Astrocyte of the cerebellum (primary cell): ENCODE results near the gene MSH6.

Experiments
- DNase-seq: peaks from one replicate; pipeline ENCODE4 v3.0.0-alpha.2; 2011; ENCODE audit warnings: low read depth
- H3K4me3 ChIP-seq: 2 replicates; pipeline ENCODE4 v1.5.1; 2011; ENCODE audit warnings: mild to moderate bottlenecking, low read depth, low read length, moderate library complexity
- in situ Hi-C: cut with HindIII; loops from 2 replicates; pipeline ENCODE4 v1.10.0; 2017; ENCODE audit warnings: low sequenced_read_pairs
- TF ChIP-seq, protein P1 (sequence below): IDR thresholded peaks from 2 replicates; pipeline ENCODE4 v1.5.1; 2012; ENCODE audit warnings: low read length, low read depth, moderate library complexity, mild to moderate bottlenecking; ENCODE audit errors: missing control alignments

Gene MSH6

DNA sequence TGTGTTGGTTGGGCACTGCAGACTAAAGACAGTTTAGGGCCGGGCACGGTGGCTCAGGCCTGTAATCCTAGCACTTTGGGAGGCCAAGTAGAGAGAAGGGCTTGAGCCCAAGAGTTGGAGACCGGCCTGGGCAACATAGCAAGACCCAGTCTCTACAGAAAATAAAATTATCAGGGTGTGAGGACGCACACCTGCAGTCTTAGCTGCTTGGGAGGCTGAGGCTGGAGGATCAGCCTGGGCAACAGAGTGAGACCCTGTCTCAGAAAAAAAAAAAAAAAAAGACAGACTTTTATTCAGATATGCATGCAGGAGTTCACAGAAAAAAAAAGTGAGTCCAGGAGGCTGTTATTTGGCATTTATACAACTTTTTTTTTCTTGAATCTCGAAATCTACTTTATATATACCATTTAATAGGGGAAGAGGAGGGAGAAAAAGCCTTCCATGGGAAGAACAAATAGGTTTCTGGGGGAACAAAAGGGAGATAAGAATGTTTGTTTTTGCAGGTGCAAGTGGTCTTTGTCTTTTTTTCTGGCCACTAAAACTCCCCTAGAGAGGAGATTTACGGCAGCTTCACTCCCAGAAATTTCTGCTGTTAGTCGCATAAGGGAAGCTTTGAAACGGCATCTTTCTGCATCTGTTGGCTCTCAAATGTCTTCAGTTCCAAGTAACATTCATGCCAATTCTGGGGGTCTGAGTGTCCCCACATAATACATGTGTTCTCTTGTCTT, 4.1 kb upstream of the MSH6 start:
- no peak overlapping the region for H3K4me3 ChIP-seq
- TF ChIP-seq, protein P1, sequence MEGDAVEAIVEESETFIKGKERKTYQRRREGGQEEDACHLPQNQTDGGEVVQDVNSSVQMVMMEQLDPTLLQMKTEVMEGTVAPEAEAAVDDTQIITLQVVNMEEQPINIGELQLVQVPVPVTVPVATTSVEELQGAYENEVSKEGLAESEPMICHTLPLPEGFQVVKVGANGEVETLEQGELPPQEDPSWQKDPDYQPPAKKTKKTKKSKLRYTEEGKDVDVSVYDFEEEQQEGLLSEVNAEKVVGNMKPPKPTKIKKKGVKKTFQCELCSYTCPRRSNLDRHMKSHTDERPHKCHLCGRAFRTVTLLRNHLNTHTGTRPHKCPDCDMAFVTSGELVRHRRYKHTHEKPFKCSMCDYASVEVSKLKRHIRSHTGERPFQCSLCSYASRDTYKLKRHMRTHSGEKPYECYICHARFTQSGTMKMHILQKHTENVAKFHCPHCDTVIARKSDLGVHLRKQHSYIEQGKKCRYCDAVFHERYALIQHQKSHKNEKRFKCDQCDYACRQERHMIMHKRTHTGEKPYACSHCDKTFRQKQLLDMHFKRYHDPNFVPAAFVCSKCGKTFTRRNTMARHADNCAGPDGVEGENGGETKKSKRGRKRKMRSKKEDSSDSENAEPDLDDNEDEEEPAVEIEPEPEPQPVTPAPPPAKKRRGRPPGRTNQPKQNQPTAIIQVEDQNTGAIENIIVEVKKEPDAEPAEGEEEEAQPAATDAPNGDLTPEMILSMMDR = no peak
- no peak for DNase-seq
- in situ Hi-C loops = no loop called here

DNA sequence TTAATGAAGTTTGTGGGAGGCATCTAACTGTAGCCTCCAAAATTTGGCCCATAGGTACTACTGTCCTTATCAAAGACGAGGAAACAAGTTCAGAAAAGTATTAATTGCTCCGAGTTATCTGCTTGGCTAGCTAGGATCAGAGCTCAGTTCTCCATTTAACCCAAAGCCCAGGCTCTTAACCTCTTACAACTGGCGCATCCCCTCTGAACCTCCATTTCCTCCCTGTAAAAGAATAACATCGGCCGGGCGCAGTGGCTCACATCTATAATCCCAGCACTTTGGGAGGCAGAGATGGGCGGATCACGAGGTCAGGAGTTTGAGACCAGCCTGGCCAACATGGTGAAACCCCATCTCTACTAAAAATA, 3.5 kb upstream of the MSH6 start:
- DNase-seq = no peak
- no peak overlapping the region for H3K4me3 ChIP-seq
- TF ChIP-seq, protein P1 = no peak
- in situ Hi-C loops = no loop called here

DNA sequence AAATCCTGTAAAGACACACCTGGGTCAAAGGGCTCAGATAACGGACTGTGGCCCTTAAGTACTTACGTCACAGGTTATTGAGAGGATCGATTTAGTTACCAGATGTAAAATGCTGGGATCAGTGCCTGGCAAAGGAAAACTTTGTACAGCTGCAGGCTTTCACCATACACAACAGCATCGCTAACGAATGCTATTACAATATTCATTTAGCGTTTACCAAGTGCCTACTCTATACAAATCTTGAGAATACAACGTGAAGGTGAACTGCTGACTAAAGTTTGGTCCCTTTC, 619 bp upstream of the MSH6 start:
- H3K4me3 ChIP-seq = peak overlapping the region; percentile 86
- DNase-seq = no peak
- TF ChIP-seq, protein P1 = no peak
- in situ Hi-C loops = no loop called here

DNA sequence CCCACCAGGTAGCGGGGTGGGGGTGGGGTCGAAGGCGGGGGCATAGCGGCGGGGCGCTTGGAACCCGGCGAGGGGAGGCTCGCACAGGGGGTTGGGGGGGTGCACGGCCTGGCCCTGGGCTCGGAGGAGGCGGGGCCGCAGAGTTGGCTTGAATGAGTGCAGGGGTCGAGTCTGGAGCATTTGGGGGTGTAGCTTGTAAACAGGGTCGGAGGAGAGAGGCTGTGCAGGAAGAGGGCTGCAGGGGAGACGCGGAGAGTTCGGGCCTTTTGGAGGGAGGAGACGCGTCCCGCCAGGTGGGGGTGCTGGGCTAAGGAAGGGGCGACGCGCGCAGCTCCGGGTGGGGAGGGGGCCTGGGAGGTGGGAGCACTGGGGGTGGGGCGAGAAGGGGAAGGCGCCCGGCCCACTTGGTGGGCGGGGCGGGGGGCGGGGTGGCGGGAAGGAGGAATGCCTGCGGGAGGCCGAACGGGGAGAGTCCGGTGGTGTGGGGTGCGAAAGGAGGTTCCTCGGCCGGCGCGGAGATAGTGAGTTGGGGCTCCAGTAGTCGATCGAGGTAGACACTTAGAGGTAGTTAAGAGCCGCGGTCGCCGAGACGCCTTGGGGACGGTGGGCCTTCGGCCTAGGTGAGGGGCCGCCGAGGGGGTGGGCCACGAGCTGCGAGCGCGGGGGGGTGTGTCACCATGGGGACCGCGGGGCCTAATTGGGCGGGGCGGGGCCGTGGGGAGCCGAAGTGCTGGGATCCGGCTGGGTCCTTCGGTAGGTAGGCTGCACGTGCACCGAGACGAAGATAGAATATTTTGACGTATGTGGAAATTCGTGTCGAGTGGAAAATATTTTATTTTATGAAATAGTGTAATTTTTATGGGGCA, 774 bp downstream of the MSH6 start:
- peak; percentile 8 for DNase-seq
- peak overlapping the region; percentile 86 for H3K4me3 ChIP-seq
- in situ Hi-C loops = no loop called here
- TF ChIP-seq, protein P1 = no peak

DNA sequence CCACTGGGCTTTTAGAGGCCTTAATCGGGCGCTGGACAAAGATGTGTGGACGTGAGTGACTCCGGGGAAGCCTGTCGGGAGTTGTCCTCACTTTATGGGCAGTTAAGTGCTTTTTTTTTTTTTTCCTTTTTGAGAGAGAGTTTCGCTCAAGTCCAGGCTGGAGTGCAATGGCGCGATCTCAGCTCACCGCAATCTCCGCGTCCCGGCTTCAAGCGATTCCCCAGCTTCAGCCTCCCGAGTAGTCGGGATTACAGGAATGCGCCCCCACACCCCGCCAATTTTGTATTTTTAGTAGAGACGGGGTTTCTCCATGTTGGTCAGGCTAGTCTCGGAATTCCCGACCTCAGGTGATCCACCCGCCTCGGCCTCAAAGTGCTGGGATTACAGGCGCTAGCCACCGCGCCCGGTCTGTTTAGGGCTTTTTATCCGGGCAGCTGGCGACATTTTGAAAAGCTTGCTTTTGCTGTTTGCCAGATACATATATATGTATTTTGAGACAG, 1.5 kb downstream of the MSH6 start:
- DNase-seq = no peak
- in situ Hi-C loops = no loop called here

DNA sequence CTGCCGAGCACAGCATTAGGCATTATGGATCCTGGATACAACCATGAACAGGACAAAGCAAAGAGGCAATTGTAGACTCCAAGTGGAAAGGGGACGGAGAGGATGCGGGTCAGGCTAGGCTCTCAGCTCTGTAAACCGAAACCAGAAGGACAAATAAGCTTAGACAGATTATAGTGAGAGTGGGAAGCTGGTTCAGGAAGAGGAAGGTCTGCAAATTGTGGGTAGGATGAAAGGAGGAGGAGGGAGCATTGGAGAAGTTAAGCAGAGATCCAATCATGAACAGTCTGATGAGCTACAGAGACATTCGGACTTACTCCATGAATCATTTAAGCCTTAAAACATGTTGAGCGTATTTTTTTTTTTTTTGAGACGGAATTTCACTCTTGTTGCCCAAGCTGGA, 3.0 kb downstream of the MSH6 start:
- no peak overlapping the region for H3K4me3 ChIP-seq
- no peak for DNase-seq
- in situ Hi-C loops = no loop called here
- TF ChIP-seq, protein P1 = no peak

More for the DNA sequence above, 1.5 kb downstream of the MSH6 start:
- peak overlapping the region; percentile 86 for H3K4me3 ChIP-seq
- TF ChIP-seq, protein P1 = no peak
